Sigmoid colon (tissue), 4 donors: ENCODE data around the gene AKAP1.

Experiments
- EP300 ChIP-seq, 4 donors: sonication (generic); formaldehyde crosslinking; IDR thresholded peaks; one replicate each; pipeline ENCODE4 v1.6.1; 2017; ENCODE audit warnings: antibody characterized with exemption in 4 of 4
- POLR2A ChIP-seq, 2 donors: fragments of 450-650 bp; IDR thresholded peaks; one replicate each; pipeline ENCODE4 v1.6.1; 2016; ENCODE audit warnings: antibody characterized with exemption in 2 of 2, mild to moderate bottlenecking in 2 of 2, moderate library complexity in 2 of 2
- TF ChIP-seq, protein P1 (sequence below), 4 experiments: fragments of 450-650 bp in 3 of 4; fragments of 200-600 bp in 1 of 4; IDR thresholded peaks; one replicate each; pipeline ENCODE4 v1.5.1; 2016 to 2019; ENCODE audit warnings: antibody characterized with exemption in 4 of 4, mild to moderate bottlenecking in 3 of 4, moderate library complexity in 2 of 4

DNA sequence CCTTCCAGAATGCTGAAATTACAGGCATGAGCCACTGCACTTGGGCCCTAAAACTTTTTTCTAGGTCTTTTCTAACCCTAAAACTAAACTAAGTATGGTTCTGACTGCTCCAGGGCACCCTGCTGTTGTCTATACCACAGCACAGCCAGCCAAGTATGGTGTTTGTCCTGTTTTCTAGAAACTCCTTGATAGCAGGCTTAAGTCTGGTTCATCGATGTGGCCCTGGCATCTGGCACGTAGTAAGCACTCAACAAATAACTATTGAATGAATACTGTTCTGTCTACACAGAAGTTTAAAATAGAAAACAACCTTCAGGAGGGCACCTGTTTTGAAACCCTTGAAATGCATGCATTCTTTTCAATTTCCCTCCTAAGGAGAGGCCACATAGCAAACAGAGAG lies 44.5 kb upstream of the AKAP1 start:
- TF ChIP-seq, protein P1, sequence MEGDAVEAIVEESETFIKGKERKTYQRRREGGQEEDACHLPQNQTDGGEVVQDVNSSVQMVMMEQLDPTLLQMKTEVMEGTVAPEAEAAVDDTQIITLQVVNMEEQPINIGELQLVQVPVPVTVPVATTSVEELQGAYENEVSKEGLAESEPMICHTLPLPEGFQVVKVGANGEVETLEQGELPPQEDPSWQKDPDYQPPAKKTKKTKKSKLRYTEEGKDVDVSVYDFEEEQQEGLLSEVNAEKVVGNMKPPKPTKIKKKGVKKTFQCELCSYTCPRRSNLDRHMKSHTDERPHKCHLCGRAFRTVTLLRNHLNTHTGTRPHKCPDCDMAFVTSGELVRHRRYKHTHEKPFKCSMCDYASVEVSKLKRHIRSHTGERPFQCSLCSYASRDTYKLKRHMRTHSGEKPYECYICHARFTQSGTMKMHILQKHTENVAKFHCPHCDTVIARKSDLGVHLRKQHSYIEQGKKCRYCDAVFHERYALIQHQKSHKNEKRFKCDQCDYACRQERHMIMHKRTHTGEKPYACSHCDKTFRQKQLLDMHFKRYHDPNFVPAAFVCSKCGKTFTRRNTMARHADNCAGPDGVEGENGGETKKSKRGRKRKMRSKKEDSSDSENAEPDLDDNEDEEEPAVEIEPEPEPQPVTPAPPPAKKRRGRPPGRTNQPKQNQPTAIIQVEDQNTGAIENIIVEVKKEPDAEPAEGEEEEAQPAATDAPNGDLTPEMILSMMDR (IDR thresholded peaks at IDR 0.05): no peak
- TF ChIP-seq POLR2A (IDR thresholded peaks at IDR 0.05) (no peak), EP300 (IDR thresholded peaks at IDR 0.05) (no peak)
